HG02852 (cell line): ENCODE results near the gene APLNR.

ENCODE experiments used
- ATAC-seq: cut with Tn5 transposase; IDR thresholded peaks from one replicate; pipeline ENCODE4 v1.9.1; 2021; ENCODE audit warnings: mild to moderate bottlenecking, moderate library complexity; ENCODE audit not compliant: unreplicated experiment

Gene APLNR

GRCh38 chr11:57251491-57252104, 14.5 kb upstream of the APLNR start:
- no peak for ATAC-seq

DNA sequence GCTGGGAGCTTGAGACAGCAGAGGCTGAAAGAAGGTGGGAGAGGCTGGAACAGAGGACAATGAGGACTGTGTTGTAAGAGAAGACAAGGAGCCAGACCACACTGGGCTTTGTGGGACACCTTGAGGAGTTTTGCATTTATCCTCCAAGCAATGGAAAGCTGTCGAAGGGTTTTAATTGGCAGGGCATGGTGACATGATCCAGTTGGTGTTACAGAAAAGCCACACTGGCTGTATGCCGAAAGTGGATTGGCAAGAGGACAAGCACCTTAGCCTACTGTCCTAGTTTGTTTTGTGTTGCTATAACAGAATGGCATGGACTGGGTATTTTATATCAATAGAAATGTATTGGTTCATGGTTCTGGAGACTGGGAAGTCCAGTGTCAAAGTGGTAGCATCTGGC, 14.0 kb upstream of the APLNR start:
- no peak for ATAC-seq

DNA sequence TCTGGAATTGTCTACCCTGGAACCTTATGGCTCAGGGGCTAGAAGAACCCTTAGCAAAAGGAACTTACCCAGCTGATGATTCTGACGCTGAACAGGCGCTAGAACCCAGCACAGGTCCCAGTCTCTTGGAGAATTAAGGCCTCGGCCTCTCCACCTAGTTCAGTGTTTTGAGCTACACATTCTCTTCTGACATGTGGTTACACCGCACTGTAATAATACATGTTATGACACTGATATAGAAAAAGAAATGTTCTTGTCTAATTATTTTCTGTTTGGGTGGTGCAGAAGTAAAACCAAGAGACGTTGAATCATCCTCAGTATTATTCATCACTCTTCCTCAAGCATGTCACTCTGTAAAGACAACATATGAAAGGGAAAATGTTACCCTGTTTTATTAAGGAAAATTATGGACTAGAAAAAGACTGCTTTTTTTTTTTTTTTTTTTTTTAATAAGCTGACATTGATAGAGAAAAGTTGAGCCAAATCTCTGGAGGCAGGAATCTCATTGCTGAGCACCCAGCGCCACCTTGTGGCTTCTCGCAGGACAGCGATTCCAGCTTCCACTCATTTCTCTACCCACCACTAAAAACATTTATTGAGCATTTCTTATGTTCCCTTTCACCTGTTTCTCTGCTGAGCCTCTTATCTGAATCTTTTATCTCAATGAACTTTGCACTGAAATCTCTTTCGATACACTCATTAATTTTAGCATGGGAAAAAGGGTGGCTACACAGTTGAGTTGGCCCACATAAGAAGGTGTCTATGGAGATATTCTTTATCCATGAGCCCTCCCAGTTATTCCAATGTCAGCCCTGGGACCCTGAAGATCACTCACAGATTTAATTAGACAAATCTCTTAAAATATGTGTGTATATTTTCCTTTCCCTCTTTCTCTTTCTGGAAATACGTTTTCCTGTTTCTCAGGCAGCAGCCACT, 12.6 kb upstream of the APLNR start:
- ATAC-seq = no peak

DNA sequence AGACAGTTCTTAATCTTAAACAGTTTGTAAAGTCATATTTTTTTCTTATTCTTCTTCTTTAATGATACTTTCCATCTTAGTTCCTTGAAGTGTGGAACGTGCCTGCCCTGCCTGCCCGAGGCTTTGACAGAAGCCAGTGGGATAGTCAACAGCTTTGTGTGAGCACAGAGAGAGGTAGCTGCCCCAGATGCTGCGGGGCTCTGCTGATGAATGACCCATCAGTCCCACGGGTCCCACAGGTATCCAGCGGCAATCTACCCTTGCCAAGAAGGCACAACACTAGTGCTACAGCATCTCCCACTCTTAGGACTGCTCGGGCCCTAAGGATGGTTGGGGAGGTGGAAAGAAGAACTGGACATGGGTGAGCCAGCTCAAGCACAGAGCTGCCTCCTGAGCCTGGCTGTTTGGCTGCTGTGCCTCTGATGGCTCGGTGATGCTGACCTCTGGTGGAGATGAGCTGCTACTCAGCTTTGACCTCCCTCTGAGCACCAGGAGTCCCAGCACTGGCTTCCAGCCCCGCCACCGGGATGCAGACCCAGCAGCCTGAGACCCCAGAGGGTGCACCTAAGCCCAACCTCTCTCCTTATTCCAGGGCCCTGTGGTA, 11.8 kb upstream of the APLNR start:
- no peak for ATAC-seq

- no peak for ATAC-seq
Measured at GRCh38 chr11:57244911-57245310, 7.9 kb upstream of the APLNR start.

DNA sequence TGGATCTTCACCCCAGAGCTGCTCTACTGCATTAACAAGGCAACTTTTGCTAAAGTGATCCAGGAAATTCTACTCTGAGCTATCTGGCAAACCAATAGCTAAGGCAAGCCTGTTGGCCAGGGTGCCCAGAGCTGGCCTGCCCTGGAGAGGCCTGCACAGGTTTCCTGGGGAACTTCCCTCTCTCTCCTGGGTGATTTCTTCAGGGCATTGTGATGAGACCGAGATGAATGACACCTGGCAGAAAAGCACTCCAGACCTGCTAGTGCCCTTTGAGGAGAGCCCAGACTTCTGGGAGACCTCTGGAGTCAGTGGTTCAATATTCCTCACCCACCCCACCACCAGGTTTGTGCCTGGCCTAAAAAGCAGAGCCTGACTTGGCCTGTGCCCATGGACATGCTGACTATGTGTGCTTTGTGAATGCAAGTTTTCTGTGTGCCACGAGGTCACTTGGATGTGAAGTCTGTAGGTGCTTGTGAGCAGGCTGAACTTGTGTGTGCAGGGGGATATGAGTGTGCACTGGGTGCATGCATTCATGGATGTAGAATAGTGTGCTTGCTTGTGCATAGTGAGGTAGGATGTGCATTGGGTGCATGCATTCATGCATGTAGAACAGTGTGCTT, 4.4 kb upstream of the APLNR start:
- ATAC-seq = no peak

DNA sequence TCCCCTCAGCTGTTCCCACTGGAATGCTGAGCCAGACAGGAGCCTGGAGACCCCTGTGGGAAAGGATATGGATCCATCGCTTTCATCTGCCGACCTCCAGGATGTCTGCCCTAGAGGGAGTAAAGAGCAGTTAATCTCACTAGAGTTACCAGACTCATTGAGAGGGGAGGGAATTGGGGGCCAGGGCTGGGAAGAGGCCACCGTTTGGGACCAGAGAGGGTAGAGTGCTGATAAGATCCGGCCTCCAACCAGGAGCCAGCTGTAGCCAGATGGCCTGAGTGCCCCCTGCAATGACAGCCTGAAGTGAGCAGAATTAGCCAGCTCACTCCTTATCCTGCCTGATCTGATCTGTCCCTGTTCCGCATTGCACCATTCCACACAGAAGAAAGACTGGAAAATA, 3.7 kb upstream of the APLNR start:
- ATAC-seq = no peak

GRCh38 chr11:57240007-57240406, 3.0 kb upstream of the APLNR start:
- no peak for ATAC-seq

DNA sequence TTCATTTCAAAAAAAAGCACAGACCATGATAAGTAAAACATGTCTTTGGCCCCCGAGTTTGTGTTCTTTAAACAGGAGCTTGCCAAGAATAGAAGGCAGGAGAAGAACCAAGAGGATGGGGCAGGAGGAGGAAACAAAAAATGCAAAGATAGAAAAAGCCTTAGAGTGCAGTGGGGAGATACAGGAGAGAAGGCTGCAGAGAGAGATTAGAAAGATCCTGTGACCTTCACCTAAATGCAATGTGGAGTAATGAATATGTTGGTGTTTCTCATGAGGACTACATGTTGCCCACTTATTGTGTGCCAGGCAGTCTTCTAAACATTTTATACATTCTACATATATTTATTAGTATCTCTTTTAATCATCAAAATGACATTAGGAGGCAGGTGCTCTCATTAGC, 2.3 kb upstream of the APLNR start:
- no peak for ATAC-seq

- no peak for ATAC-seq
Measured at GRCh38 chr11:57235761-57236703, 1.0 kb downstream of the APLNR start.

DNA sequence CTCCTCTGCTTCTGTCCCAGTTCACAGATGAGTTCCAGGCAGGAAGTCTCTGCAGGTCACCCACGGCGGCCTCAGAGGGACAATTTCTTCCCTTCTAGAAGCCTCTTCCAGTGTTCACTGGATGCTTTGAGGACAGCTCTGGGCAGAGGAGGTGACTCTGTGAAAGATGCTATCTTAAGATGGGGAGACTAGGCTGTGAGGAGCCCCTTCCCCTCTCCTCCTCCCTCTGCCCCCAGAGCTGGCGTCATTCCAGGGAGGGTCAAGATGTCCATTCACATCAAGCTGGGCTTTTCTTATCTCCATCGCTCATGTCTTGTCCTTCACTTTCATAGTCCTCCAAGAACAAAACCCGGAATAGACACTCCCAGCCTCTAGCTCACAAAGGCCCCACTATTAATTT, 3.3 kb downstream of the APLNR start:
- no peak for ATAC-seq

GRCh38 chr11:57231539-57232253, 5.4 kb downstream of the APLNR start:
- no peak for ATAC-seq

GRCh38 chr11:57230791-57231538, 6.1 kb downstream of the APLNR start:
- no peak for ATAC-seq

DNA sequence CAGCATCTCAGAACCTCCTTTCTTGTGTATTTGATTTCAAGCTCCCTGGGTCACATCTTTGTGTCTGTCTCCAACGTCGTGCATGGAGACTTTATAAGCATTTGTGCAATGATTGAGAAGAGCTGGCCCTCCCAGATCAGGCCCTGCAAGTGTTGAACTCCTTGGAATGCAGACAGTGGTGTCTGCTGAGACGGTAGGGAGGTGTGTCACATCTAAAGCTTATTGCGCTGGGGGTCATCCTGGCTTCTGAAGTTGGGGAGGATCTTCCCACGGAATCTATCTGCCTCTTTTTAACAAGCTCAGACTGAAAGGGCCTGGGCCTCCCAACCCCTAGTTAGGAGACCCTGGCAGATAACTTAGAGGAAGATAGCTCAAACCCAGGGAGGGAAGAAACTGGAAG, 6.7 kb downstream of the APLNR start:
- no peak for ATAC-seq

DNA sequence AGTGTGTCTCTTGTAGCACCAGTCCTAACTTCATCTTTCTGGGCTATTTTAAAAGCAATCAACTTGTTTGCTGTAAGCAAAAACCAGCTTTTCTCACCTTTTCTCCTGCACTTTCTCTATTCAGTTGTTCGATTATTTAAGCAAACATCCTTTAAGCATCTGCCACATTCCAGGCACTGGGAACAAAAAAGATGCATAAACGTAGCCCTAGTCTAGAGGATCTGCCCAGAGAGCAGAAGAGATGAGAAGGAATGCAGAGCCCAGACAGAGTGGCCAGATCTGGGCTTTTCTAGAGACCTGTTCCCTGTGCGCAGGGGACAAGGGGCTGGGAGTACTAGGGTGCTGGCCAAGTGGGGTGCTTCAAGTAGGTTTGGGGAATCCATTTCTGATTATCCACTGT, 8.4 kb downstream of the APLNR start:
- ATAC-seq = no peak

DNA sequence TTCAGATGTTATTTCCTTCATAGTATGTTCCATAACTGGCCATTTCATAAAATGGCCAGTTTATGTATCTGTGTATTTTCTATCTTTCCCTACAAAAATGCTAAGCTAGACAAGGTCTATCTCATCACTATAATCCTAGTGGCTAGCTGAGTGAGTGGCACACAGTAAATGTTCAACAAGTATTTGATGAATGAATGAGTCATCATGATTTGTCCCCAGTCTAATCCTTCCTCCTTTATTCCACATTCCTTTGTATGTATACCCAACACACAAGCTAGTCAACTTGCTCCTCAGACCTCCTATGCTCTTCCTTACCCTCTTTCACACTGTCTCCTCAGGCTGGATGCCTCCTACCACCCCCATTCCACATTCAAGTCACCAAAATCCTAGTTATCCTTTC, 12.5 kb downstream of the APLNR start:
- no peak for ATAC-seq

GRCh38 chr11:57224128-57224527, 12.9 kb downstream of the APLNR start:
- ATAC-seq = no peak

GRCh38 chr11:57223601-57224000, 13.4 kb downstream of the APLNR start:
- ATAC-seq = no peak

- ATAC-seq = no peak
Measured at GRCh38 chr11:57222239-57222638, 14.8 kb downstream of the APLNR start.
